BE2C (cell line): ENCODE measurements around the gene LOXHD1.

Experiments
- DNase-seq: peaks from one replicate; pipeline ENCODE4 v3.0.0-alpha.2; 2020
- H3K27me3 ChIP-seq: fragments of 250-450 bp; sonication (Bioruptor Pico); 2 replicates; pipeline ENCODE4 v1.5.1; 2020; ENCODE audit warnings: mild to moderate bottlenecking
- H3K36me3 ChIP-seq: fragments of 250-450 bp; sonication (Bioruptor Pico); 2 replicates; pipeline ENCODE4 v1.5.1; 2020; ENCODE audit warnings: mild to moderate bottlenecking
- H3K4me1 ChIP-seq: fragments of 250-450 bp; sonication (Bioruptor Pico); 2 replicates; pipeline ENCODE4 v1.5.1; 2020
- H3K4me3 ChIP-seq: 2 replicates; pipeline ENCODE4 v1.5.1; 2011; ENCODE audit warnings: low read depth, low read length
- H3K9me3 ChIP-seq: fragments of 250-450 bp; sonication (Bioruptor Pico); 2 replicates; pipeline ENCODE4 v1.5.1; 2020
- CTCF ChIP-seq: IDR thresholded peaks from 2 replicates; pipeline ENCODE4 v1.5.1; 2012; ENCODE audit warnings: mild to moderate bottlenecking, low read depth, low read length

LOXHD1 gene

DNA sequence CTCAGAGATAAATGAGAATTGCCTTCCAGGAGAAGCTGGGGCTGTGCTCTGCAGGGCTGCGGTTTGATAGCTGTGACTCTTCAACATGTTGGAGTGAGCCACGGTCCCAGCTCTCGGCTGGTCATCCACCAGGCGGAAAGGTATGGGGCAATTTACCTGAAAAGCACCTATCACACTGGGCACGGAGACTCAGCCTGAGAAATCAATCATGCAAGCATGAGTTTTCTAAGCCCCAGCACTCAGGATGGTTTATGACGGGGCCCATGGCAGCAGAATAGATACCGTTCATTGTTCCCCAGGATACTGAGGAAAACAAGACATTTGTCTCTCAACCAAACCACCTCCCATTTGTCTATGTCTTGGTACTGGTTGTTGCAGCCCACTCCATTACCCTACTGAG is 83.9 kb downstream of the LOXHD1 start:
- no peaks in the 10 kb centered on the region for H3K9me3 ChIP-seq
- no peaks in the 10 kb centered on the region for H3K36me3 ChIP-seq
- no peak for TF ChIP-seq CTCF
- H3K4me3 ChIP-seq, result no peak overlapping the region
- no peak for DNase-seq
- H3K27me3 ChIP-seq, result no peaks in the 10 kb centered on the region
- no peaks in the 10 kb centered on the region for H3K4me1 ChIP-seq

DNA sequence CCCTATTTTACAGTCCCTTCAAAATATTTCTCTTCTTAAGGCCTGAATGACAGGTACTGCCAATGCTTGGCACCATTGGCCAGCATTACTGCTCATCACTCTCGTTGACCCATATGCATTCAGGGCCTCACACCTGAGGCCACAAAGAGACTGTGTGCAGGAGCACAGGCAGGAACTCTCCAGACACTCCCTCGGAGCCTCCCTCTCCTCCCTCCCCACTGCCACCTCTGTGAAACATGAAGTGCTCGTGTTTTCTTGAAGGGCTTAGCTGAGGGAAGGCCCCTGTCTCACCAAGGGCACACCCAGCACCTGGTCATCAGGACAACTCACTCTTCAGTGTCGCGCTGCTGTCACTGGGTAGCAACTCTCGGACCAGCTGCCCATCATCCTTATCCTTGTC is 85.3 kb downstream of the LOXHD1 start:
- Histone ChIP-seq H3K27me3 (no peaks in the 10 kb centered on the region), H3K9me3 (no peaks in the 10 kb centered on the region), H3K4me3 (no peak overlapping the region), H3K4me1 (no peaks in the 10 kb centered on the region), H3K36me3 (no peaks in the 10 kb centered on the region)
- no peak for TF ChIP-seq CTCF
- DNase-seq, result no peak

- no peaks in the 10 kb centered on the region for H3K36me3 ChIP-seq
- no peaks in the 10 kb centered on the region for H3K27me3 ChIP-seq
- H3K4me3 ChIP-seq, result no peak overlapping the region
These were observed 86.4 kb downstream of the LOXHD1 start for GRCh38 chr18:46570666-46571065.

DNA sequence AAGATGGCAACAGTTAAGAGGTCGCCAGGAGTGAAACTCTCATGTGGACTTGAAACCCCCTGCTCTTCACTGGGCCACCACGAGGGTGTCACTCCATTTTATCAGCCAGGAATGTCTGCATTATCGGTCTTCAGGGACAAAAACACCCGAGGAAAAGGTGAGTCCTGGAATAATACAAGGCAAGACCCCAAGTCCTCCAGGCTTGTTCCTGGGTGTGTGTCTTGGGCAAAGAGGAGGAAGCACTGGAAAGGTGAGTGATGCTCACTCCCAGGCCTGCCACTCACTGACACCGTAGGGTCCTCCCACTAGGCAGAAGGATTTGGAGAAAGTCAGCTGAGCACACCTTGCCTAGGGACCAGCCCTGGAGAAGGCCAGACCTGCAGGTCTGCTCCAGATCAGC is 86.9 kb downstream of the LOXHD1 start:
- no peak for DNase-seq
- Histone ChIP-seq H3K4me1 (no peaks in the 10 kb centered on the region), H3K9me3 (no peaks in the 10 kb centered on the region), H3K4me3 (no peak overlapping the region), H3K27me3 (no peaks in the 10 kb centered on the region), H3K36me3 (no peaks in the 10 kb centered on the region)
- TF ChIP-seq CTCF, result no peak

More at GRCh38 chr18:46570666-46571065, 86.4 kb downstream of the LOXHD1 start:
- H3K9me3 ChIP-seq, result no peaks in the 10 kb centered on the region
- TF ChIP-seq CTCF, result no peak
- DNase-seq, result no peak
- no peaks in the 10 kb centered on the region for H3K4me1 ChIP-seq

GRCh38 chr18:46569211-46569610 is 87.8 kb downstream of the LOXHD1 start:
- no peak overlapping the region for H3K4me3 ChIP-seq
- no peaks in the 10 kb centered on the region for H3K27me3 ChIP-seq
- DNase-seq, result no peak
- no peaks in the 10 kb centered on the region for H3K9me3 ChIP-seq
- no peaks in the 10 kb centered on the region for H3K36me3 ChIP-seq
- no peak for TF ChIP-seq CTCF
- H3K4me1 ChIP-seq, result no peaks in the 10 kb centered on the region

DNA sequence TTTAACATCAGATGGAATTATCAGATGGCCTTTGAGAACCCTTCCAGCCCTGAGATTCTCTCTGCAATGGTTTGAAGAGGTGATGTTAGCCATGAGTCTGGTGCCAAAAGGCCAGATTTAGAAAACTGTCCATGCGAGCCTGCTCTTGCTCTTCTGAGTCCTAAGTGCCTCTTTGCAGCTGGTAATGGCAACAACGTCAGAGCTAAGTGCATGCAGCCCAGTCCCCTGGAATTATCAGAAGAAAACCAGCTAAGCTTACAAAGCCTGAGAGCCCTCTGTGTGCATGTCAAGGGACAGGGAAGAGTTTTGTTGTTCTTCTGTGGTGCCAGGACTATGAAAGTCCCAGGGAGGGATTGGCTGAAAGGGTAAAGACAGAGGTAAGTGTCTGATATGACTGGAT is 89.8 kb downstream of the LOXHD1 start:
- H3K4me1 ChIP-seq, result no peaks in the 10 kb centered on the region
- H3K9me3 ChIP-seq, result no peaks in the 10 kb centered on the region
- no peak for DNase-seq
- no peak overlapping the region for H3K4me3 ChIP-seq
- no peak for TF ChIP-seq CTCF
- H3K36me3 ChIP-seq, result no peaks in the 10 kb centered on the region
- H3K27me3 ChIP-seq, result no peaks in the 10 kb centered on the region
